ENCODE results near the gene CGN.

GRCh38 chr1:151478923-151479322 is 32.3 kb upstream of the CGN start:
- TF ChIP-seq CTCF (IDR thresholded peaks at IDR 0.05) = no peak
- no peak for TF ChIP-seq POLR2A (IDR thresholded peaks at IDR 0.05)
